ENCODE results near the gene GHR.

DNA sequence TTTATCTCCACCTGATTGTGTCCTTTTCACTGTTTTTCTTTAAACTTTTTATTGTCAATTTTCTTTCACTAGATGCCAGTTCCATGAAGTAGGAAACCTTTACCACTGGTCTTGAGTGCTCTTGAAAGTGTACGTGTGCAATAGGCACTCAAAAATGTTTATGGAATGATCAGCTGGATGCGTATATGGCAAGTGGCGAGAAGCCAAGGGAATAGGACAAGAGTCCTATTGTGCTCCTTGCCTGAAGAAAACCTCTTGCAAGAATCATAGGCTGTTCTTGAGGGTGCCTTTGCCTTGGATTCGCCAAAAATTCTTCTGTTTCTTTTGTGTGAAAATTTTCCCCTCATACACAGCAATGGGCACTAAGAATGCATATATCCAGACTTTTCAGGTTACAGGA lies 97.7 kb downstream of the GHR start:
- TF ChIP-seq, protein P1, sequence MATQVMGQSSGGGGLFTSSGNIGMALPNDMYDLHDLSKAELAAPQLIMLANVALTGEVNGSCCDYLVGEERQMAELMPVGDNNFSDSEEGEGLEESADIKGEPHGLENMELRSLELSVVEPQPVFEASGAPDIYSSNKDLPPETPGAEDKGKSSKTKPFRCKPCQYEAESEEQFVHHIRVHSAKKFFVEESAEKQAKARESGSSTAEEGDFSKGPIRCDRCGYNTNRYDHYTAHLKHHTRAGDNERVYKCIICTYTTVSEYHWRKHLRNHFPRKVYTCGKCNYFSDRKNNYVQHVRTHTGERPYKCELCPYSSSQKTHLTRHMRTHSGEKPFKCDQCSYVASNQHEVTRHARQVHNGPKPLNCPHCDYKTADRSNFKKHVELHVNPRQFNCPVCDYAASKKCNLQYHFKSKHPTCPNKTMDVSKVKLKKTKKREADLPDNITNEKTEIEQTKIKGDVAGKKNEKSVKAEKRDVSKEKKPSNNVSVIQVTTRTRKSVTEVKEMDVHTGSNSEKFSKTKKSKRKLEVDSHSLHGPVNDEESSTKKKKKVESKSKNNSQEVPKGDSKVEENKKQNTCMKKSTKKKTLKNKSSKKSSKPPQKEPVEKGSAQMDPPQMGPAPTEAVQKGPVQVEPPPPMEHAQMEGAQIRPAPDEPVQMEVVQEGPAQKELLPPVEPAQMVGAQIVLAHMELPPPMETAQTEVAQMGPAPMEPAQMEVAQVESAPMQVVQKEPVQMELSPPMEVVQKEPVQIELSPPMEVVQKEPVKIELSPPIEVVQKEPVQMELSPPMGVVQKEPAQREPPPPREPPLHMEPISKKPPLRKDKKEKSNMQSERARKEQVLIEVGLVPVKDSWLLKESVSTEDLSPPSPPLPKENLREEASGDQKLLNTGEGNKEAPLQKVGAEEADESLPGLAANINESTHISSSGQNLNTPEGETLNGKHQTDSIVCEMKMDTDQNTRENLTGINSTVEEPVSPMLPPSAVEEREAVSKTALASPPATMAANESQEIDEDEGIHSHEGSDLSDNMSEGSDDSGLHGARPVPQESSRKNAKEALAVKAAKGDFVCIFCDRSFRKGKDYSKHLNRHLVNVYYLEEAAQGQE (tag by site-specific recombination; IDR thresholded peaks at IDR 0.05) = no peak
- TF ChIP-seq SCRT1 (tag by site-specific recombination; IDR thresholded peaks at IDR 0.05; ENCODE audit: borderline replicate concordance) = no peak
- TF ChIP-seq, protein P2, sequence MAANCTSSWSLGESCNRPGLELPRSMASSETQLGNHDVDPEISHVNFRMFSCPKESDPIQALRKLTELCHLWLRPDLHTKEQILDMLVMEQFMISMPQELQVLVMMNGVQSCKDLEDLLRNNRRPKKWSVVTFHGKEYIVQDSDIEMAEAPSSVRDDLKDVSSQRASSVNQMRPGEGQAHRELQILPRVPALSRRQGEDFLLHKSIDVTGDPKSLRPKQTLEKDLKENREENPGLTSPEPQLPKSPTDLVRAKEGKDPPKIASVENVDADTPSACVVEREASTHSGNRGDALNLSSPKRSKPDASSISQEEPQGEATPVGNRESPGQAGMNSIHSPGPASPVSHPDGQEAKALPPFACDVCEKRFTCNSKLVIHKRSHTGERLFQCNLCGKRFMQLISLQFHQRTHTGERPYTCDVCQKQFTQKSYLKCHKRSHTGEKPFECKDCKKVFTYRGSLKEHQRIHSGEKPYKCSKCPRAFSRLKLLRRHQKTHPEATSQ (tag by site-specific recombination; IDR thresholded peaks at IDR 0.05) = no peak
- no peak for TF ChIP-seq ZNF843 (tag by site-specific recombination; IDR thresholded peaks at IDR 0.05)
- TF ChIP-seq, protein P3, sequence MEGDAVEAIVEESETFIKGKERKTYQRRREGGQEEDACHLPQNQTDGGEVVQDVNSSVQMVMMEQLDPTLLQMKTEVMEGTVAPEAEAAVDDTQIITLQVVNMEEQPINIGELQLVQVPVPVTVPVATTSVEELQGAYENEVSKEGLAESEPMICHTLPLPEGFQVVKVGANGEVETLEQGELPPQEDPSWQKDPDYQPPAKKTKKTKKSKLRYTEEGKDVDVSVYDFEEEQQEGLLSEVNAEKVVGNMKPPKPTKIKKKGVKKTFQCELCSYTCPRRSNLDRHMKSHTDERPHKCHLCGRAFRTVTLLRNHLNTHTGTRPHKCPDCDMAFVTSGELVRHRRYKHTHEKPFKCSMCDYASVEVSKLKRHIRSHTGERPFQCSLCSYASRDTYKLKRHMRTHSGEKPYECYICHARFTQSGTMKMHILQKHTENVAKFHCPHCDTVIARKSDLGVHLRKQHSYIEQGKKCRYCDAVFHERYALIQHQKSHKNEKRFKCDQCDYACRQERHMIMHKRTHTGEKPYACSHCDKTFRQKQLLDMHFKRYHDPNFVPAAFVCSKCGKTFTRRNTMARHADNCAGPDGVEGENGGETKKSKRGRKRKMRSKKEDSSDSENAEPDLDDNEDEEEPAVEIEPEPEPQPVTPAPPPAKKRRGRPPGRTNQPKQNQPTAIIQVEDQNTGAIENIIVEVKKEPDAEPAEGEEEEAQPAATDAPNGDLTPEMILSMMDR (tag by site-specific recombination; IDR thresholded peaks at IDR 0.05) = no peak
- TF ChIP-seq, protein P4, sequence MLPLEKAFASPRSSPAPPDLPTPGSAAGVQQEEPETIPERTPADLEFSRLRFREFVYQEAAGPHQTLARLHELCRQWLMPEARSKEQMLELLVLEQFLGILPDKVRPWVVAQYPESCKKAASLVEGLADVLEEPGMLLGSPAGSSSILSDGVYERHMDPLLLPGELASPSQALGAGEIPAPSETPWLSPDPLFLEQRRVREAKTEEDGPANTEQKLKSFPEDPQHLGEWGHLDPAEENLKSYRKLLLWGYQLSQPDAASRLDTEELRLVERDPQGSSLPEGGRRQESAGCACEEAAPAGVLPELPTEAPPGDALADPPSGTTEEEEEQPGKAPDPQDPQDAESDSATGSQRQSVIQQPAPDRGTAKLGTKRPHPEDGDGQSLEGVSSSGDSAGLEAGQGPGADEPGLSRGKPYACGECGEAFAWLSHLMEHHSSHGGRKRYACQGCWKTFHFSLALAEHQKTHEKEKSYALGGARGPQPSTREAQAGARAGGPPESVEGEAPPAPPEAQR (tag by site-specific recombination; IDR thresholded peaks at IDR 0.05) = no peak
